ENCODE results near the gene CACNA1A.

GRCh38 chr19:13548131-13548530 is 41.9 kb upstream of the CACNA1A start:
- TF ChIP-seq TAF1 (IDR thresholded peaks at IDR 0.05; ENCODE audit: borderline replicate concordance, low read depth, low read length) (no peak), POLR2A (IDR thresholded peaks at IDR 0.05; ENCODE audit: low read depth, low read length) (no peak)
